HG03196 (cell line): Measurements from ENCODE around the gene ACSS1.

Experiments used
- ATAC-seq: cut with Tn5 transposase; IDR thresholded peaks from one replicate; pipeline ENCODE4 v1.9.1; 2021; ENCODE audit not compliant: unreplicated experiment

Gene ACSS1

DNA sequence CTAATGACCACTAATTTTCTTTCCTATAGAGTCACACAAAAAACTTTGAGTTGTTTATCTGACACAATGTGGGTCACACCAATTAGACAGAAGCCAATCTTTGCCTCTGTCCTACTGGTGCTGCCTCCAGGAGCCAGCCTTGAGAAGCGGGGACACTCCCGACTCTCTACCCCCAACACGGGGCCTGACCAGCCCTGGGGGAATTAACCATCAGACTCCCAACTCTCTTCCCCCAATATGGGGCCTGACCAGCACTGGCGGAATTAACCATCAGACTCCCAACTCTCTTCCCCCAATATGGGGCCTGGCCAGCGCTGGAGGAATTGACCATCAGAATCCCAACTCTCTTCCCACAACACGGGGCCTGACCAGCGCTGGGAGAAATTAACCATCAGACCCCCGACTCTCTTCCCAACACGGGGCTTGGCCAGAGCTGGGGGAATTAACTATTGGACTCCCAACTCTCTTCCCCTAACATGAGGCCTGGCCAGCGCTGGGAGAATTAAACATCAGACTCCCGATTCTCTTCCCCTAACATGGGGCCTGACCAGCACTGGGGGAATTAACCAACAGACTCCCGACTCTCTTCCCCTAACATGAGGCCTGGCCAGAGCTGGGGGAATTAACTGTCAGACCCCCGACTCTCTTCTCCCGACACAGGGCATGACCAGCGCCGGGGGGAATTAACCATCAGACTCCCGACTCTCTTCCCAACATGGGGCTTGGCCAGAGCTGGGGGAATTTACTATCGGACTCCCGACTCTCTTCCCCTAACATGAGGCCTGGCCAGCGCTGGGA, 96.4 kb downstream of the ACSS1 start:
- no peak for ATAC-seq

- no peak for ATAC-seq
Observed at GRCh38 chr20:24960861-24961260, 97.1 kb downstream of the ACSS1 start.

GRCh38 chr20:24960302-24960801, 97.6 kb downstream of the ACSS1 start:
- no peak for ATAC-seq

- ATAC-seq, result no peak
Observed at GRCh38 chr20:24959591-24960301, 98.2 kb downstream of the ACSS1 start.

DNA sequence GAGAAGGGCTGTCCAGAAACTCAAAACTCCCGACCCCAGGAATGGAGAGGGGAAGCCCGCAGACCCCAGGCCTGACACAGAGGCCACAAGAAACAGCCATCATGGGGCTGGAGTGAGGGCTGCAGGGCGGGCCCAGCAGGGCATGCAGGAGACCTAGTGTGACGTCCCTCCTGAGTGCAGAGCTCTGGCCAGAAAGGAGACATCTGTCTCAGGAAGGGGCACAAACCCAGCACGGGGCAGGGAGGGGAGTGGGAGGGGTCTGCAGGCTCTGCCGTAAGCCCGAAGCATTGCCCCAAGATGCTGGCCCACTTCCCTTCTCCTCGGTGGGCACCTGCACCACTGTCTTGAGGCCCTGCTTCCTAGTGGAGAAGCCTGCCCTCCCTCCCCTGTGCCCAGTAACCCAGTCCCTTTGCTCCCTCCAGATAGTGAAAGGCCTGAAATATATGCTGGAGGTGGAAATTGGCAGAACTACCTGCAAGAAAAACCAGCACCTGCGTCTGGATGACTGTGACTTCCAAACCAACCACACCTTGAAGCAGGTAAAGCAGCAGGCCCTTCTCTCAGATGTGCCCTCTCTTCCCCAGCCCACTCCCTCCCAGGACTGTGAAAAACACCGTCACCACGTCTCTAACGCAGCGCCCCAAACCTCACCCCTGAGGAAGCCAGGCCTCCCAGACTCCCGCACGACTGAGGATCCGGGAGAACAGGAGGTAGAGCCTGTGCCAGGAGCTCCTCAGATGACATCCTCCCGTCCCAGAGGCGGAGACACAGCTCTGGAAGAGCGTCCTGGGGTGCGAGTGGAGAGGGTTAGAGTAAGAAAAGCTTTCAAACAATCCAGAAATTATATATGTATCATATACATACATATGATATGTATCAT, 99.2 kb downstream of the ACSS1 start:
- no peak for ATAC-seq

DNA sequence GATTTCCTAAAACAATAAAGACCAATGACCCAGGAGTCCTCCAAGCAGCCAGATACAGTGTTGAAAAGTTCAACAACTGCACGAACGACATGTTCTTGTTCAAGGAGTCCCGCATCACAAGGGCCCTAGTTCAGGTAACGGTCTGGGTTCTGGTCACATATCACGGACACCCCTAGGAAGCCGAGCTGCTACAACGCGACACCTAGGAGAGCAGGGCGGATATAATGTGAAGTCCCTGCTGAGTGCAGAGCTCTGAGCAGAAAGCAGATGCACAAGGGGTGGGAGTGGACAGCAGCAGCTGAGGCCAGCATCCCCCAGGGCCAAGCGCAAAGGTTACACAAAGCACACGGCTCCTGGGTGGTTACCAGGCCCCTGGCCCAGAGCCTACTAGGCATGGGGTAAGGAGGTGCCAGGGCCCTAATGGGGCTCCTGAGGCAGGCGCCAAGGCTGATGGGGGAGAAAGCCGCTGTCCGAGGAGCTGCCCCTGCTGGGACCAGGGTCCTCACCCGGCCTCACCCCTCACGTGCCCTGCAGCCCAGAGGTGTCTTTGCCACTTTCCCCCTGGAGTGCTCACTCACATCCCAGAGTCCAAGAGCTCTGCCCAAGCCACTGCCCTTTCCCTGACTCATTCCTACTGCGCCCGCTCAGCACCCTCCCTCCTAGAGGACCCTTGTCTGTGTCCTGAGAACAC, 100.5 kb downstream of the ACSS1 start:
- ATAC-seq, result no peak
